ENCODE data around the gene JKAMP. TPM values are rescaled to one million over a fixed set of nuclear protein-coding genes. Genes with fewer than 3 reads are reported as not detected.
A peak's percentile ranks its signal among the peaks of the same experiment; 100 is the strongest.

Gene JKAMP
- total RNA-seq (10 to 100 TPM; 41.2 to 65.1 TPM), polyA plus RNA-seq (10 to 100 TPM; 19.7 to 23.9 TPM)

DNA sequence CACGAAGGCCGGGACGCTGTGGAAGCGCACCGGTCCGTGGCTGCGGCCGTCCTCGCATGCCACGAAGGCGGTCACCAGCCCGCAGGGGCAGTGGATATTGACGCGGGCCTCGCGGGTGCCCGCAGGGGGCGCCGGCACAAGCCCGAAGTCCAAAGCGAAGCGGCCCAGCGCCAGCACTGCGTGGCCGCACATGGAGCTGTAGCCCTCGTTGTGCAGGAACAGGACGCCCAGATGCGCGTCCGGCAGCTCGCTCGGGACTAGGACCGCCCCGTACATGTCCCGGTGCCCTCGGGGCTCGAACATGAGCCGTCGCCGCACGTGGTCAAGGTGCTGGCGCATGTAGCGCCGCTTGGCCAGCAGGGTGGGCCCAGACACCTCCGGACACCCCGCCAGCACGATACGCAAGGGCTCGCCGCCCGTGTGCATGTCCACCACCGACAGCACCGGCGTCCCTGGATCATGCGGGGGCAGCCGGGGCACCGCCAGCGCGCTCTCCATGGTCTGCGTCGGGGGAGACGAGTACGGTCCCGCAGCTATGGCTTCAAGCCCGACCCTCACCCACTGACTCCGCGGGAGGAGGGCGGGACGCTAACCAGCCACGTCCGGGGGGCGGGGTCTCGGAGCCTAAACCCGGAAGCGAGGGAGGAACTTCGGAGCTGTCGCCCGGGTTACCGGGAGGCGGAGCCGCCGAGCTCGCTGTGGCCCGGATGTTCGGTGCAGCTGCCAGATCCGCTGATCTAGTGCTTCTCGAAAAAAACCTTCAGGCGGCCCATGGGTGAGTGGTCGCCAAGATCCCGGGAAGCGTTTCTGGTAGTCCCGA, at the start of gene JKAMP, which contains the start of gene L3HYPDH:
JKAMP (plus strand) TSS at position 699 of the 820 bp plus-strand sequence; CDS start at position 772, 73 bp downstream.
L3HYPDH (minus strand) TSS at position 590 of the 820 bp plus-strand sequence; CDS start at position 498, 92 bp downstream.
- Histone ChIP-seq H3K4me1 (ENCODE audit: control insufficient read depth in 4 of 4, insufficient read depth in 4 of 4, low read length in 3 of 4) (peaks cover 5 to 36% (median 26%) of the 10 kb centered on the region in 4 donors), H3K27me3 (ENCODE audit: control insufficient read depth in 4 of 4, insufficient read depth in 4 of 4, low read length in 3 of 4) (no peaks in the 10 kb centered on the region), H3K36me3 (ENCODE audit: control insufficient read depth in 4 of 4, insufficient read depth in 3 of 4, low read depth in 1 of 4, low read length in 3 of 4) (peaks cover 0 to 15% (median 8%) of the 10 kb centered on the region in 4 donors), H3K9ac (ENCODE audit: low read depth in 1 of 2, low read length in 2 of 2) (peak within 1 kb of the TSS; percentile 70 to 90), H3K27ac (ENCODE audit: low read depth in 1 of 2, low read length in 2 of 2) (peak within 1 kb of the TSS; percentile 93 to 98), H3K4me3 (ENCODE audit: low read depth in 1 of 3, low read length in 3 of 3) (peak within 1 kb of the TSS; percentile 61 to 74 (median 69)), H3K9me3 (ENCODE audit: control insufficient read depth in 4 of 4, low read length in 3 of 4) (no peaks in the 10 kb centered on the region)
- DNase-seq (ENCODE audit: low spot score), result peak; percentile 98
- under 1% methylated on average over 92 of the region's 92 CpGs for WGBS
- TF ChIP-seq MAX (IDR thresholded peaks at IDR 0.05), result peak; percentile 63
- peak in 1 of 2 donors; percentile 52 for TF ChIP-seq RAD21 (IDR thresholded peaks at IDR 0.05)
- TF ChIP-seq HNF4A (conservative IDR thresholded peaks at IDR 0.05), result peak; percentile 35 to 62
- TF ChIP-seq ATF3 (IDR thresholded peaks at IDR 0.05), result no peak
- no peak for TF ChIP-seq NR2F2 (IDR thresholded peaks at IDR 0.05)
- no peak for TF ChIP-seq FOXA2 (IDR thresholded peaks at IDR 0.05)
- no peak for TF ChIP-seq RXRA (IDR thresholded peaks at IDR 0.05)
- no peak for TF ChIP-seq JUND (IDR thresholded peaks at IDR 0.05)
- TF ChIP-seq SP1 (IDR thresholded peaks at IDR 0.05), result peak; percentile 32
- peak; percentile 54 for TF ChIP-seq REST (IDR thresholded peaks at IDR 0.05)
- no peak for TF ChIP-seq FOXA1 (IDR thresholded peaks at IDR 0.05)
- peak; percentile 56 for TF ChIP-seq TAF1 (conservative IDR thresholded peaks at IDR 0.05)
- TF ChIP-seq CTCF (IDR thresholded peaks at IDR 0.05; ENCODE audit: low read depth, low read length, missing input control), result peak; percentile 38
- TF ChIP-seq EGR1 (IDR thresholded peaks at IDR 0.05; ENCODE audit: low read depth in 2 of 2), result peak in 1 of 2 donors; percentile 6
- peak; percentile 7 for TF ChIP-seq HNF4G (IDR thresholded peaks at IDR 0.05)
- peak; percentile 51 for TF ChIP-seq YY1 (IDR thresholded peaks at IDR 0.05)
- TF ChIP-seq, protein P1, sequence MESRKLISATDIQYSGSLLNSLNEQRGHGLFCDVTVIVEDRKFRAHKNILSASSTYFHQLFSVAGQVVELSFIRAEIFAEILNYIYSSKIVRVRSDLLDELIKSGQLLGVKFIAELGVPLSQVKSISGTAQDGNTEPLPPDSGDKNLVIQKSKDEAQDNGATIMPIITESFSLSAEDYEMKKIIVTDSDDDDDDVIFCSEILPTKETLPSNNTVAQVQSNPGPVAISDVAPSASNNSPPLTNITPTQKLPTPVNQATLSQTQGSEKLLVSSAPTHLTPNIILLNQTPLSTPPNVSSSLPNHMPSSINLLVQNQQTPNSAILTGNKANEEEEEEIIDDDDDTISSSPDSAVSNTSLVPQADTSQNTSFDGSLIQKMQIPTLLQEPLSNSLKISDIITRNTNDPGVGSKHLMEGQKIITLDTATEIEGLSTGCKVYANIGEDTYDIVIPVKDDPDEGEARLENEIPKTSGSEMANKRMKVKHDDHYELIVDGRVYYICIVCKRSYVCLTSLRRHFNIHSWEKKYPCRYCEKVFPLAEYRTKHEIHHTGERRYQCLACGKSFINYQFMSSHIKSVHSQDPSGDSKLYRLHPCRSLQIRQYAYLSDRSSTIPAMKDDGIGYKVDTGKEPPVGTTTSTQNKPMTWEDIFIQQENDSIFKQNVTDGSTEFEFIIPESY (IDR thresholded peaks at IDR 0.05), result no peak
- peak in 1 of 2 donors; percentile 81 for TF ChIP-seq GABPA (IDR thresholded peaks at IDR 0.05 in 1 of 2, conservative IDR thresholded peaks at IDR 0.05 in 1 of 2)
